Epithelial cell of prostate (primary cell): Measurements from ENCODE around the gene IAPP.
"Not testable (repeated sequence)": the region's sequence is repeated elsewhere in the genome, so short reads cannot be mapped to it uniquely, and the experiment has no call there.

Source experiments
- DNase-seq: peaks from one replicate; pipeline ENCODE4 v3.0.0-alpha.2; 2011; ENCODE audit warnings: low read depth, low spot score
- H3K27ac ChIP-seq: fragments of 450-650 bp; 2 replicates; pipeline ENCODE4 v1.5.1; 2017; ENCODE audit warnings: mild to moderate bottlenecking

The IAPP gene

DNA sequence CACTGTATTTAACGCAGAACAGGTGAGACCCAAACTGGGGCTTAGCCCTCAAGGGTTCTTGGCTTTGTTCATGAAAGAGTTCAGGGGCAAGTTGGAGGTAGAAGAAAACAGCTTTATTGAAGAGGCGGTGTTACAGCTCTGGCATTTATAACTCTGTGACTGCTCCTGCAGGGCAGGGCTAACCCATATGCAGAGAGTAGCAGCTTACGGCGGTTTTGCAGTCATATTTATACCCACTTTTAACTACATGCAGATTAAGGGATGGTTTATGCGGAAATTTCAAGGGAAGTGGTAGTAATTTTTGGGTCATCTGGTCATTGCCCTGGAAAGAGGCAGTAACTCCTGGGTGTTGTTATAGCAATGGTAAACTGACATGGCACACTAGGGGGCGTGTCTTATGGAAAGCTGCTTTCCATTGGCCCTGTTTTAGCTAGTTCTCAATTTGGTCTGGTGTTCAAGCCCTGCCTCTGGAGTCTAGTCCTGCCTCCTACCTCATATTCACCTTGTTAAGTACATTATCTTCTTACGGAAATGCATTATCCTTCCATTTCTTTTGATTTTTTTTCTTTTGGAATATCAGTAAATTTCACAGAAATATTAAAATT lies 1.8 kb upstream of the IAPP start:
- H3K27ac ChIP-seq, result no peak overlapping the region
- no peak for DNase-seq

DNA sequence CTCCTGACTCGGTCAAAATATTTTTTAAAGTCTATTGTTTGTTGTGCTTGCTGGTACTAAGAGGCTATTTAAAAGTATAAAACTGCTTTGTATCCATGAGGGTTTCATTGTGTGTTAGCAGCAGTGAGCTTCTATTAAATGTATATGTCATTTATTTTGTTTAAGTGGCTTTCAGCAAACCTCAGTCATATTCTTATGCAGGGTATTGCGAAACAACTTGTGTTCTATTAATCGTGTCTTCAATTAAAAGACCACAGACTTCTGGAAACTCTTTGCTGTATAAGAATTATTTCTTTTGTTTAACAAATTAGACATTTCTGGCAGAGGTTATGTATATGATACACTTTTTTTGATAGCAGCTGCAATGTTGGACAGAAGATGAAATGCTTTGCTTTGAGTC lies 6.5 kb downstream of the IAPP start:
- H3K27ac ChIP-seq, result no peak overlapping the region
- no peak for DNase-seq

DNA sequence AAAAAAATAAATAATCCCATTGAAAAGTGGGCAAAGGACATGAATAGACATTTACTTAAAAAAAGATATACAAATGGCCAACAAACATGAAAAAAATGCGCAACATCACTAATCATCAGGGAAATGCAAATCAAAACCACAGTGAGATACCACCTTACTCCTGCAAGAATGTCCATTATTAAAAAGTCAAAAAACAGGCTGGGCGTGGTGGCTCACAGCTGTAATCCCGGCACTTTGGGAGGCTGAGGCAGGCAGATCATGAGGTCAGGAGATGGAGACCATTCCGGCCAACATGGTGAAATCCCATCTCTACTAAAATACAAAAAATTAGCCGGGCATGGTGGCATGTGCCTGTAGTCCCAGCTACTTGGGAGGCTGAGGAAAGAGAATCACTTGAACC lies 8.6 kb downstream of the IAPP start:
- H3K27ac ChIP-seq, DNase-seq: not testable (repeated sequence)

DNA sequence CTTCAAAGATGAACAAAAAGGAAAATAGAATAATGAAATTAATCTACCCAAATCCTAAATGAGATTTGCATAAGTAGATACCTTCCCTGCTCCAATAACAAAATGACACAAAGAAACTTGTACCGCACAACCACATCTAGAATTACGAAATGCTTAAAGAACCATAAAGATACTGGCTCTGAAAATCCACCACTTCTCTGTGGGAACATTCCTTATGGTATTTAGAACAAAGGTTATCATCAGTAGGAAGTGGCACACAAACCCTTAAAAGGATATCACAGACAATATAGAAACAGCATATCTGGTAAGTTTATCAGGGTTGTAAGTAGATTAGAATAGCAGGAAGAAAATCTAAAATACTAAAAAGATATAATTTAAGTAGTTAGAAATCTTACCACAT lies 11.6 kb downstream of the IAPP start:
- H3K27ac ChIP-seq, result no peak overlapping the region

DNA sequence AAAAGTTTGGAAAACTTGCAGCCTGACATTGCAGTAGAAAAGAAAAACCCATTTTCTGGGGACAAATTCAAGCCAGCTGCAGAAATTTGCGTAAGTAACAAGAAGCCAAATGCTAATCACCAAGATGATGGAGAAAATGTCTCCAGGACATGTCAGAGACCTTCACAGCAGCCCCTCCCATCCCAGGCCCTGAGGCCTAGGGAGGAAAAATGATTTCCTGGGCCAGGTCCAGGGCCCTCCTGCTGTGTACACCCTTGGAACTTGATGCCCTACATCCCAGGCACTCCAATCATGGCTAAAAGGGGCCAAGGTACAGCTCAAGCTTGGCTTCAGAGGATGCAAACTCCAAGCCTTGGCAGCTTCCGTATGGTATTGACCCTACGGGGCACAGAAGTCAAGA lies 14.5 kb downstream of the IAPP start:
- no peak overlapping the region for H3K27ac ChIP-seq
- no peak for DNase-seq

More for the DNA sequence above, 11.6 kb downstream of the IAPP start:
- DNase-seq, result no peak

DNA sequence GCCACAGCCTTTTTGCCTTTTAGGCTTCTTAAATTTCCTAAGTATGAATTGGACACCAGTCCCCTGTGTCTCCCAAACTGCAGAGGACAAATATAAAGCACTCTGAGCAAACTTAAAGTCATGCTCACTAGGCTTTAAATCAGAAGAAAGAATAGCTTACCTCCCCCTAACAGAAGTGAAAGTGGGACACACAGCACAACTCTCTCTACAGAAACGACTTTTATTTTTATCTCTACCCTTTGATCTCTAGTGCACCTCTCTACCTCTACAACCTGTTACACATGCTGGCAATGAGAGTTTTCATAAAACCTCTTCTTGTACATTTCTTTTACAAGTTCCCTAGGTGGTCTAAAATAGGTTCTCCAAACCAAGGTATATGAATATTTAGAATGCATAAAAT lies 19.7 kb downstream of the IAPP start:
- DNase-seq, result no peak
- no peak overlapping the region for H3K27ac ChIP-seq

DNA sequence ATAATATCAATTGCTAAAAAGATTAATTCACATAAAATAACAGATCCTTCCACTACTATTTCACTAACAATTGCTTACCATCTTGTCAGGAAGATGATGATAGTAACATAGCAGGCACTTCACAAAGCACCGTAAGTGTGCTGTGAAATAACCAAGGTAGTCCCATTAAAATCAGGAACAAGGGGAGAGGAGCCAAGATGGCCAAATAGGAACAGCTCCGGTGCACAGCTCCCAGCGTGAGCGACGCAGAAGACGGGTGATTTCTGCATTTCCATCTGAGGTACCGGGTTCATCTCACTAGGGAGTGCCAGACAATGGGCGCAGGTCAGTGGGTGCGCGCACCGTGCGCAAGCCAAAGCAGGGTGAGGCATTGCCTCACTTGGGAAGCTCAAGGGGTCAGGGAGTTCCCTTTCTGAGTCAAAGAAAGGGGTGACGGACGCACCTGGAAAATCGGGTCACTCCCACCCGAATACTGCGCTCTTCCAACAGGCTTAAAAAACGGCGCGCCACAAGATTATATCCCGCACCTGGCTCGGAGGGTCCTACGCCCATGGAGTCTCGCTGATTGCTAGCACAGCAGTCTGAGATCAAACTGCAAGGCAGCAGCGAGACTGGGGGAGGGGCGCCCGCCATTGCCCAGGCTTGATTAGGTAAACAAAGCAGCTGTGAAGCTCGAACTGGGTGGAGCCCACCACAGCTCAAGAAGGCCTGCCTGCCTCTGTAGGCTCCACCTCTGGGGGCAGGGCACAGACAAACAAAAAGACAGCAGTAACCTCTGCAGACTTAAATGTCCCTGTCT lies 22.3 kb downstream of the IAPP start:
- DNase-seq, H3K27ac ChIP-seq: not testable (repeated sequence)

DNA sequence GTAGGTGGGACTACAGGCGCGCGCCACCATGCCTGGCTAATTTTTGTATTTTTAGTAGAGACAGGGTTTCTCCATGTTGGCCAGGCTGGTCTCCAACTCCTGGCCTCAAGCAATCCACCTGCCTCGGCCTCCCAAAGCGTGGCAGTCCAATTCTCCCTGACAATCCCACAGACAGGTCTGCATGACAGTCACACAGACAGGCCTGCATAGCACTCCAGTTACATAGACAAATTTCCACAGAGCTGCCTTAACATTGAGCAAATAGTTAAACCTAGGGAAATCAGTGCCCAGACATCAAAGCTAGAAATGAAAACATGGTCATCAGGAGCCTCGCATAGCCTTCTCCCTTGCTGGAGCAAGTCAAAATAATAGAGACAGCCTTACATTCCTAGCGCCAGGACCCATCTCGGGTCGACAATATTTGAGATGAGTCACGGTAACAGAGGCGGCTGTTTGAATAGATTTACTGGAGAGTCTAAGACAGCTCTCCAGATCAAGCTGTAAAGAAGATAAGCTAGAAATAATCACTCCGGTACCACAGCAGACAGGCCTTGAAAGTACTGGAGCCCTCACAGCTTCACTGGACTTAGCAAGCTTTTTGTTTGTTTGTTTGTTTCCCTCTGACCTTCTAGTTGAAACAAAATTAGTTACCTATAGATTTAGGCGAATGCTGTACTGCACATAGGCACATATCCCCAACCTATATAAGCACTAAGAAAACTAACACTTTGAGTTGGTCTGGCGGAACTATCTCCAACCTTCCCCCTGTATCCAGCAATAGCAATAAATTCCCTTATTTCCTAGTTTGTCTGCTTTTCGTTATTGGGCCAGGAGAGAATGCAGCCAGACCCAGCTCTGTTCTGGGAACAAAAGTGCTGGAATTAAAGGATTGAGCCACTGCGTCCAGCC lies 40.9 kb downstream of the IAPP start:
- H3K27ac ChIP-seq, result no peak overlapping the region
- DNase-seq, result no peak

DNA sequence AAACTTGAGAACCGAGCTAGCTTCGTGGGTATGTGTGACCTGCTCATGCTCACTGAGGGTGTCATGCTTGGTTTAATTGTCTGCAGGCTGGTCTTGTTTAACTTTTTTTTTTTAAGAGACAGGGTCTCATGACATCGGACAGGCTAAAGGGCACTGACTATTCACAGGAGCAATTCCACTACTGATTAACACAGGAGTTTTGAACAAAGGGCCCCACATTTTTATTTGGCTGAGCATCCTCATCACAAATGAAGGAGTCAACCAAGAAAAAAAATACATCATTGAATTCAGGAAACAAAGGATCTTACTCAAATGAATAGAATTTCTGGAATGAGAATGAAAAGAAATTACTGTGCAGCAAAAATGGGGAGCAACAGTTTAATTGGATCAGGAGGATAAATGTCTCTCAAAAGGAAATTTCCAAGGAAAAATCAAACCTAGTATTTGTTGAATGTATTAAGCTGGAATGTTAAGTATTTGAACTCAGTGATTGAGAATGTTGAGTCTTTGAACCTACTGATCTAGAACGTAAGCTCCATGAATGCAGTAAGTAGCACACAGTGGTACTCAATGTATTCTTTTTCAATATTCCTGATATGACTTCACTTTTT lies 43.9 kb downstream of the IAPP start:
- DNase-seq, result no peak
- H3K27ac ChIP-seq, result no peak overlapping the region

DNA sequence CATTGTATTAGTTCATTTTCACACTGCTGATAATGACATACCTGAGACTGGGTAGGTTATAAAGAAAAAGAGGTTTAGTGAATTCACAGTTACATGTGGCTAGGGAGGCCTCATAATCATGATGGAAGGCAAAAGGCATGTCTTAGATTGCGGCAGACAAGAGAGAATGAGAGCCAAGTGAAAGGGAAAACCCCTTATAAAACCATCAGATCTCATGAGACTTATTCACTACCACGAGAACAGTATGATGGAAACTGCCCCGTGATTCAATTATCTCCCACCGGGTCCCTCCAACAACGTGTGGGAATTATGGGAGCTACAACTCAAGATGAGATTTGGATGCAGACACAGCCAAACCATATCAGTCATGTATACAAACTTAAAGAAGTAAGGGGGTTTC lies 45.7 kb downstream of the IAPP start:
- not testable (repeated sequence) for DNase-seq, H3K27ac ChIP-seq

DNA sequence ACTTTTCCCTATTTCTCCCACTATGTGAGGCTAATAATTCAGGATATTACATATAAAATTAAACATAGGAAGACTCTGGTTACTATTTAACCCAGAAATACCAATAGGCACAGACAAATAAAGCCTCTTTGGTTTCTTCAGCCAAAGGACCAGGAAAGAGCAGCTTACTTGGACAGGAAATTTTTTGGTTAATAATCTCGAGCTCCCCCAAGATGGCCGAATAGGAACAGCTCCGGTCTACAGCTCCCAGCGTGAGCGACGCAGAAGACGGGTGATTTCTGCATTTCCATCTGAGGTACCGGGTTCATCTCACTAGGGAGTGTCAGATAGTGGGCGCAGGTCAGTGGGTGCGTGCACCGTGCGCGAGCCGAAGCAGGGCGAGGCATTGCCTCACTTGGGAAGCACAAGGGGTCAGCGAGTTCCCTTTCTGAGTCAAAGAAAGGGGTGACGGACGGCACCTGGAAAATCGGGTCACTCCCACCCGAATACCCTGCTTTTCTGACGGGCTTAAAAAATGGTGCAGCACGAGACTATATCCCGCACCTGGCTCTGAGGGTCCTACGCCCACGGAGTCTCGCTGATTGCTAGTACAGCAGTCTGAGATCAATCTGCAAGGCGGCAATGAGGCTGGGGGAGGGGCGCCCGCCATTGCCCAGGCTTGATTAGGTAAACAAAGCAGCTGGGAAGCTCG lies 46.5 kb downstream of the IAPP start:
- not testable (repeated sequence) for DNase-seq, H3K27ac ChIP-seq

DNA sequence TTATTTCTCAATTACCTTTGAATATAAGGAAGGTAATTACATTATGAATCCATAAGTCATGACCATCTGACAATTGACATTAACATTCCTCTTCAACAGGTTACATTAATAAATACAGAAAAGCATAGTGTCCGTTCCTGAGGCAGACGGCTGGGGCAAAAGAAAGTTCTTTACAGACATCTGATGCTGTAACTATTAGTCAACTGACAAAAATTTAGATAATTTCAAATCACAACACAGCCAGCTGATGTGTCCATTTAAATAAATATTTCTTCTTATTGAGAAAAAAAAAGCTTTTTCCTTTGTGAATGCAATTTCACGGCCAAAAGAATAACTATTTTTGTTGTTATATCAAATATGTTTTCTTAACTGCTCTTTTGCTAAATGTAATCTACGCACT lies 55.5 kb downstream of the IAPP start:
- no peak overlapping the region for H3K27ac ChIP-seq
- no peak for DNase-seq
